ENCODE measurements around the gene KCNB1.

Gene KCNB1

DNA sequence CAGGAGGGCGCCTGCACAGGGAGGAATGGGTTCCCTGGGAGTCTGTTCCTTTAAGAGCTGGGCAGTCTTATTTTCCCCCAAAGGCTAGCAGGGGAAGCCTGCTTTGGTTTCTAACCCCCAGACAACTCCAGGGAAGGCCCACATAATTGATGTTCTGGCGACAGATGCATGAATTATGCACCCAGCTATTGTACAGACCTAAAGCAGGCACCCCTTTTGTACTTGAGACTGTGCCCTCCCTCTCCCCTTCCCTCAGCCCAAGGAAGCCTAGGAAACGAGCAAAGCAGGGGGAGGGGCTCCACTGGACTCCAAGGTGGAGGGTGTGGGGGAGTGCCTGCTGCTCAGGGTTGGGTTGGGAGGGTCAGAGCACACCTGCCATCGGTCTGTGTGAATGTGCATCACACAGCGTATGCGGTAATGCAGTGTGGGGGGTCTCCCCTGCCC, 102.1 kb downstream of the KCNB1 start:
- H3K18ac ChIP-seq (ENCODE audit: low read length), result no peak overlapping the region
- H3K9me3 ChIP-seq (replicated peaks in 1 of 2; ENCODE audit: control insufficient read depth in 2 of 2, insufficient read depth in 1 of 2, low read depth in 1 of 2, low read length in 2 of 2), result no peaks in the 10 kb centered on the region
- H3K4ac ChIP-seq (ENCODE audit: low read length), result no peak overlapping the region
- H3K4me1 ChIP-seq (ENCODE audit: control insufficient read depth in 2 of 2, insufficient read depth in 1 of 2, low read depth in 1 of 2, low read length in 2 of 2), result peaks cover 10% of the 10 kb centered on the region in 2 donors
- H2AK5ac ChIP-seq (ENCODE audit: low read depth, low read length), result no peak overlapping the region
- no peak for DNase-seq (ENCODE audit: low spot score)
- H3K4me2 ChIP-seq (ENCODE audit: insufficient read depth, low read length, poor library complexity, severe bottlenecking), result no peak overlapping the region
- no peak overlapping the region for H2BK120ac ChIP-seq (ENCODE audit: low read depth, low read length)
- H2BK15ac ChIP-seq (ENCODE audit: low read length), result no peak overlapping the region
- no peak overlapping the region for H3K9ac ChIP-seq (ENCODE audit: low read depth, low read length, poor library complexity)
- no peak overlapping the region for H2BK12ac ChIP-seq (ENCODE audit: low read length)
- H4K91ac ChIP-seq (ENCODE audit: low read depth, low read length, poor library complexity), result no peak overlapping the region
- H4K8ac ChIP-seq (ENCODE audit: low read depth, low read length), result no peak overlapping the region
- H2AFZ ChIP-seq (ENCODE audit: low read length), result peak overlapping the region; percentile 83
- no peak overlapping the region for H3K23ac ChIP-seq (ENCODE audit: low read depth, low read length, poor library complexity)
- no peak overlapping the region for H2BK5ac ChIP-seq (ENCODE audit: low read length)
- no peak overlapping the region for H3K14ac ChIP-seq (ENCODE audit: low read length)
- no peaks in the 10 kb centered on the region for H3K36me3 ChIP-seq (replicated peaks in 1 of 2; ENCODE audit: control insufficient read depth in 2 of 2, insufficient read depth in 2 of 2, low read length in 2 of 2)
- no CpG with 5 or more reads among the region's 6 CpGs for WGBS, 2 donors (ENCODE audit: extremely low coverage in 2 of 2, insufficient read length in 2 of 2, insufficient replicate concordance in 1 of 2)
- no peaks in the 10 kb centered on the region for H3K79me1 ChIP-seq (ENCODE audit: low read depth, low read length)
- H3K4me3 ChIP-seq (ENCODE audit: low read length in 2 of 2), result no peak overlapping the region
- no peak overlapping the region for H3K27ac ChIP-seq (replicated peaks; ENCODE audit: low read length)
- H3K27me3 ChIP-seq (ENCODE audit: control insufficient read depth in 3 of 3, insufficient read depth in 3 of 3, low read depth in 1 of 3, low read length in 3 of 3), result no peaks in the 10 kb centered on the region

DNA sequence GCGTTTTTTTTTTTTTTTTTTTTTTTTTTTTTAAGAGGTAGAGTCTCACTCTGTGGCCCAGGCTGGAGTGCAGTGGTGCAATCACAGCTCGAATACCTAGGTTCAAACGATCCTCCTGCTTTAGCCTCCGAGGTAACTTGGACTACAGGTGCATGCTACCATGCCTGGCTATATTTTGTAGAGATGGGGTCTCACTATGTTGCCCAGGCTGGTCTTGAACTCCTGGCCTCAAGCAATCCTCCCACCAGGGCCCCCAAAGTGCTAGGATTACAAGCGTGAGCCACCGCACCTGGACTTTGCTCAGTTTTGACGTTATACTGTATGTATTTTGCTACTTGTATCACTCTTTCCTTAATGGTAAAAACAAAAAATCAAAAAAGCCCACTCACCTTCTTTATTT, 103.1 kb downstream of the KCNB1 start:
- Histone ChIP-seq H3K14ac (ENCODE audit: low read length) (no peak overlapping the region), H3K4me1 (ENCODE audit: control insufficient read depth in 2 of 2, insufficient read depth in 1 of 2, low read depth in 1 of 2, low read length in 2 of 2) (peaks cover 8 to 10% of the 10 kb centered on the region in 2 donors), H3K4me2 (ENCODE audit: insufficient read depth, low read length, poor library complexity, severe bottlenecking) (no peak overlapping the region), H2AK5ac (ENCODE audit: low read depth, low read length) (no peak overlapping the region), H3K18ac (ENCODE audit: low read length) (no peak overlapping the region), H3K4me3 (ENCODE audit: low read length in 2 of 2) (no peak overlapping the region), H2BK5ac (ENCODE audit: low read length) (no peak overlapping the region), H2BK120ac (ENCODE audit: low read depth, low read length) (no peak overlapping the region), H3K23ac (ENCODE audit: low read depth, low read length, poor library complexity) (no peak overlapping the region), H3K9me3 (replicated peaks in 1 of 2; ENCODE audit: control insufficient read depth in 2 of 2, insufficient read depth in 1 of 2, low read depth in 1 of 2, low read length in 2 of 2) (no peaks in the 10 kb centered on the region), H4K8ac (ENCODE audit: low read depth, low read length) (no peak overlapping the region), H3K9ac (ENCODE audit: low read depth, low read length, poor library complexity) (no peak overlapping the region), H3K27ac (replicated peaks; ENCODE audit: low read length) (no peak overlapping the region), H3K36me3 (replicated peaks in 1 of 2; ENCODE audit: control insufficient read depth in 2 of 2, insufficient read depth in 2 of 2, low read length in 2 of 2) (no peaks in the 10 kb centered on the region), H4K91ac (ENCODE audit: low read depth, low read length, poor library complexity) (no peak overlapping the region), H2AFZ (ENCODE audit: low read length) (no peak overlapping the region), H3K4ac (ENCODE audit: low read length) (no peak overlapping the region), H3K79me1 (ENCODE audit: low read depth, low read length) (no peaks in the 10 kb centered on the region), H2BK12ac (ENCODE audit: low read length) (no peak overlapping the region), H3K27me3 (ENCODE audit: control insufficient read depth in 3 of 3, insufficient read depth in 3 of 3, low read depth in 1 of 3, low read length in 3 of 3) (no peaks in the 10 kb centered on the region), H2BK15ac (ENCODE audit: low read length) (no peak overlapping the region)
- no peak for DNase-seq (ENCODE audit: low spot score)
- WGBS, 2 donors (ENCODE audit: extremely low coverage in 2 of 2, insufficient read length in 2 of 2, insufficient replicate concordance in 1 of 2), result no CpG with 5 or more reads among the region's 7 CpGs

DNA sequence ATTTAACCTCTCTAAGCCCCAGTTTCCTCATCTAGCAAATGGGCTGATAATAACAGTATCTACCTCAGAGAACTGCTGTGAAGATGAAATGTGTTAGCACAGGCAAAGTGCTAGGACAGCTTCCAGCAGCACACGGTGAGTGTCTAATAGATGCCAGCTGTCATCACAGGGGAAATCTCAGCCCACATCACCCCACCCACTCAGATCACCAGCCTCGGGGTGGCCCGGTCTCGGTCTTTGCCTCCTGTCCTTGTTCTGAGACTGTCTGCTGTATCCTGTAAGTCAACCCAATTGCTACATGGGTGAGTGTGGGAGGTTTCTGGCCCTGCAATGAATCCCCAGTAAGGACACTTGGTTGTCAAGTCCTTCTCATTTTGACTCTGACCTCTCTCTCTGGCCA, 105.1 kb downstream of the KCNB1 start:
- Histone ChIP-seq H3K36me3 (replicated peaks in 1 of 2; ENCODE audit: control insufficient read depth in 2 of 2, insufficient read depth in 2 of 2, low read length in 2 of 2) (no peaks in the 10 kb centered on the region), H2BK12ac (ENCODE audit: low read length) (no peak overlapping the region), H3K4me2 (ENCODE audit: insufficient read depth, low read length, poor library complexity, severe bottlenecking) (no peak overlapping the region), H3K23ac (ENCODE audit: low read depth, low read length, poor library complexity) (no peak overlapping the region), H4K8ac (ENCODE audit: low read depth, low read length) (no peak overlapping the region), H2BK120ac (ENCODE audit: low read depth, low read length) (no peak overlapping the region), H3K4me3 (ENCODE audit: low read length in 2 of 2) (no peak overlapping the region), H4K91ac (ENCODE audit: low read depth, low read length, poor library complexity) (no peak overlapping the region), H3K9me3 (replicated peaks in 1 of 2; ENCODE audit: control insufficient read depth in 2 of 2, insufficient read depth in 1 of 2, low read depth in 1 of 2, low read length in 2 of 2) (no peaks in the 10 kb centered on the region), H2BK5ac (ENCODE audit: low read length) (no peak overlapping the region), H3K9ac (ENCODE audit: low read depth, low read length, poor library complexity) (no peak overlapping the region), H2AFZ (ENCODE audit: low read length) (no peak overlapping the region), H3K14ac (ENCODE audit: low read length) (no peak overlapping the region), H3K79me1 (ENCODE audit: low read depth, low read length) (no peaks in the 10 kb centered on the region), H3K27ac (replicated peaks; ENCODE audit: low read length) (no peak overlapping the region), H2BK15ac (ENCODE audit: low read length) (no peak overlapping the region), H3K27me3 (ENCODE audit: control insufficient read depth in 3 of 3, insufficient read depth in 3 of 3, low read depth in 1 of 3, low read length in 3 of 3) (no peaks in the 10 kb centered on the region), H3K18ac (ENCODE audit: low read length) (no peak overlapping the region), H3K4me1 (ENCODE audit: control insufficient read depth in 2 of 2, insufficient read depth in 1 of 2, low read depth in 1 of 2, low read length in 2 of 2) (peaks cover 8 to 10% of the 10 kb centered on the region in 2 donors), H3K4ac (ENCODE audit: low read length) (no peak overlapping the region), H2AK5ac (ENCODE audit: low read depth, low read length) (no peak overlapping the region)
- DNase-seq (ENCODE audit: low spot score), result no peak
- WGBS, 2 donors (ENCODE audit: extremely low coverage in 2 of 2, insufficient read length in 2 of 2, insufficient replicate concordance in 1 of 2), result no CpG with 5 or more reads among the region's 4 CpGs

DNA sequence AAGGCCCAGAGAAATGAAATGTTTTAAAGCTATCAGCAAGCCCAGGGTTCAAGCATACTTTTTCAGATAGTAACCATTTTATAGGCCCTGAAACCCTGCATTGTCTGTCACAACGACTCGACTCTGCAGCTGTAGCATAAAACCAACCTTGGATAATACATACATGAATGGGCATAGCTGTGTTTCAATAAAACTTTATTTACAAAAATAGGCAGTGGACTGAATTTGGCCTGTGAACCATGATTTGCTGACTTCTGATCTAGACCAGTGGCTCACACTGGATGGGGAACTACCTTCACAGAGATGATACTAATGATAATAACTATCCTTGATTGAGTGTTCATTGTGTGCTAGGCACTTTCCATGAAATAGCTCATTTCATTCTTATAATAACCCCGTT, 107.3 kb downstream of the KCNB1 start:
- WGBS, 2 donors (ENCODE audit: extremely low coverage in 2 of 2, insufficient read length in 2 of 2, insufficient replicate concordance in 1 of 2), result no CpG with 5 or more reads among the region's 3 CpGs
- H3K18ac ChIP-seq (ENCODE audit: low read length), result no peak overlapping the region
- no peak overlapping the region for H2AFZ ChIP-seq (ENCODE audit: low read length)
- H3K4me1 ChIP-seq (ENCODE audit: control insufficient read depth in 2 of 2, insufficient read depth in 1 of 2, low read depth in 1 of 2, low read length in 2 of 2), result peaks cover 2 to 3% of the 10 kb centered on the region in 2 donors
- no peak overlapping the region for H3K23ac ChIP-seq (ENCODE audit: low read depth, low read length, poor library complexity)
- no peak overlapping the region for H4K91ac ChIP-seq (ENCODE audit: low read depth, low read length, poor library complexity)
- no peak overlapping the region for H3K4ac ChIP-seq (ENCODE audit: low read length)
- DNase-seq (ENCODE audit: low spot score), result no peak
- no peak overlapping the region for H3K14ac ChIP-seq (ENCODE audit: low read length)
- no peaks in the 10 kb centered on the region for H3K36me3 ChIP-seq (replicated peaks in 1 of 2; ENCODE audit: control insufficient read depth in 2 of 2, insufficient read depth in 2 of 2, low read length in 2 of 2)
- H2BK15ac ChIP-seq (ENCODE audit: low read length), result no peak overlapping the region
- no peak overlapping the region for H3K4me2 ChIP-seq (ENCODE audit: insufficient read depth, low read length, poor library complexity, severe bottlenecking)
- H3K9ac ChIP-seq (ENCODE audit: low read depth, low read length, poor library complexity), result no peak overlapping the region
- no peak overlapping the region for H4K8ac ChIP-seq (ENCODE audit: low read depth, low read length)
- H2BK120ac ChIP-seq (ENCODE audit: low read depth, low read length), result no peak overlapping the region
- H3K9me3 ChIP-seq (replicated peaks in 1 of 2; ENCODE audit: control insufficient read depth in 2 of 2, insufficient read depth in 1 of 2, low read depth in 1 of 2, low read length in 2 of 2), result no peaks in the 10 kb centered on the region
- no peak overlapping the region for H3K27ac ChIP-seq (replicated peaks; ENCODE audit: low read length)
- no peak overlapping the region for H3K4me3 ChIP-seq (ENCODE audit: low read length in 2 of 2)
- no peak overlapping the region for H2BK5ac ChIP-seq (ENCODE audit: low read length)
- no peak overlapping the region for H2BK12ac ChIP-seq (ENCODE audit: low read length)
- no peaks in the 10 kb centered on the region for H3K27me3 ChIP-seq (ENCODE audit: control insufficient read depth in 3 of 3, insufficient read depth in 3 of 3, low read depth in 1 of 3, low read length in 3 of 3)
- H3K79me1 ChIP-seq (ENCODE audit: low read depth, low read length), result no peaks in the 10 kb centered on the region
- H2AK5ac ChIP-seq (ENCODE audit: low read depth, low read length), result no peak overlapping the region
